OCI-LY1 (cell line): Measurements from ENCODE around the gene TLR4.

Experiments used
- H2AFZ ChIP-seq: fragments of 200-600 bp; sonication (generic), shearing (Covaris generic); 2 replicates; pipeline ENCODE4 v1.6.0; 2014; ENCODE audit warnings: antibody characterized with exemption, mild to moderate bottlenecking, low read length
- H3F3A ChIP-seq: fragments of 200-600 bp; sonication (generic), shearing (Covaris generic); 2 replicates; pipeline ENCODE4 v1.6.0; 2014; ENCODE audit warnings: mild to moderate bottlenecking, antibody characterized with exemption, low read length, moderate library complexity; ENCODE audit not compliant: insufficient read depth
- H3K27ac ChIP-seq: fragments of 200-600 bp; sonication (generic); 2 replicates; pipeline ENCODE4 v1.5.1; 2014; ENCODE audit warnings: low read length, mixed run types, mild to moderate bottlenecking, low read depth; ENCODE audit not compliant: poor library complexity, severe bottlenecking
- H3K27me3 ChIP-seq: fragments of 200-600 bp; sonication (generic); 2 replicates; pipeline ENCODE4 v1.6.0; 2014; ENCODE audit warnings: antibody characterized with exemption, mild to moderate bottlenecking, low read length, moderate library complexity; ENCODE audit not compliant: insufficient read depth
- H3K36me3 ChIP-seq: fragments of 200-600 bp; sonication (generic); 2 replicates; pipeline ENCODE4 v1.6.1; 2014; ENCODE audit warnings: mild to moderate bottlenecking, antibody characterized with exemption, low read length, moderate library complexity, mixed read lengths; ENCODE audit not compliant: insufficient read depth
- H3K4me1 ChIP-seq: fragments of 200-600 bp; sonication (generic); 2 replicates; pipeline ENCODE4 v1.5.1; 2014; ENCODE audit warnings: mild to moderate bottlenecking, low read length, moderate library complexity; ENCODE audit not compliant: insufficient read depth, severe bottlenecking
- H3K4me2 ChIP-seq: fragments of 200-600 bp; sonication (generic), shearing (Covaris generic); 2 replicates; pipeline ENCODE4 v1.6.1; 2014; ENCODE audit warnings: low read length
- H3K4me3 ChIP-seq: fragments of 200-600 bp; sonication (generic); 2 replicates; pipeline ENCODE4 v1.5.1; 2014; ENCODE audit warnings: low read length, low read depth, mild to moderate bottlenecking, mixed read lengths; ENCODE audit not compliant: poor library complexity, severe bottlenecking
- H3K79me2 ChIP-seq: fragments of 200-600 bp; shearing (Covaris generic); 2 replicates; pipeline ENCODE4 v1.6.1; 2016; ENCODE audit warnings: mixed run types, low read length, mixed read lengths; ENCODE audit not compliant: insufficient read depth
- H3K9ac ChIP-seq: fragments of 200-600 bp; sonication (generic), shearing (Covaris generic); 2 replicates; pipeline ENCODE4 v1.6.1; 2014; ENCODE audit warnings: mild to moderate bottlenecking, low read length, mixed read lengths
- H3K9me2 ChIP-seq: fragments of 200-600 bp; sonication (generic), shearing (Covaris generic); 2 replicates; pipeline ENCODE4 v1.6.1; 2014; ENCODE audit warnings: low read depth, mild to moderate bottlenecking, low read length, mixed read lengths
- H3K9me3 ChIP-seq: fragments of 200-600 bp; shearing (Covaris generic); 2 replicates; pipeline ENCODE4 v1.6.1; 2014; ENCODE audit warnings: low read length, mixed read lengths
- H4K20me1 ChIP-seq: fragments of 200-600 bp; sonication (generic), shearing (Covaris generic); 2 replicates; pipeline ENCODE4 v1.6.0; 2016; ENCODE audit warnings: mild to moderate bottlenecking, low read length; ENCODE audit not compliant: insufficient read depth
- EZH2 ChIP-seq: fragments of 200-600 bp; sonication (generic), shearing (Covaris generic); IDR thresholded peaks from 2 replicates; pipeline ENCODE4 v1.8.0; 2017; ENCODE audit warnings: borderline replicate concordance, mixed run types, mild to moderate bottlenecking, antibody characterized with exemption, low read length, moderate library complexity, mixed read lengths
- TF ChIP-seq, protein P1 (sequence below): fragments of 200-600 bp; sonication (generic), shearing (Covaris generic); IDR thresholded peaks from 2 replicates; pipeline ENCODE4 v1.5.1; 2017; ENCODE audit warnings: mild to moderate bottlenecking, antibody characterized with exemption, low read length, moderate library complexity, mixed read lengths

Gene TLR4

DNA sequence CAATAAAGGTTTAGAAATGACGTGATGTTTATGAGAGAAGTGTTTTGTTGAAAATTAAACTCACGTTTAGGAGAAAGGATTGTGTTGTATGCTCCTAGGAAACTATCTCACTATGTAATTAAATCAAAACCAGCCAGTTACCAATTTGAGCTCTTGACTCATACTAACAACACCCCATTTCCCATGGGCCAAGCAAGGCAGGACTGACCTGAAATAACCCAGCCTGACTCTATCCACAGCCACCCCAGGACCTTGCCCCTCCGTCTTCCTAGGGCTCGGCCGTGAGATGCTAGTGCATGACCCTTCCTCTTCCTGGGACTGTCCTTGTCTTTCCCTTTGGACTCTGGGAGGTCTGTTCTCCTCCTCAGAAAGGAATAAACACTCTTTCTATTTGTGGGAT, 16.4 kb downstream of the TLR4 start:
- no peak overlapping the region for H3K4me3 ChIP-seq
- H3K4me1 ChIP-seq = peaks cover 16% of the 10 kb centered on the region
- no peaks in the 10 kb centered on the region for H4K20me1 ChIP-seq
- TF ChIP-seq, protein P1, sequence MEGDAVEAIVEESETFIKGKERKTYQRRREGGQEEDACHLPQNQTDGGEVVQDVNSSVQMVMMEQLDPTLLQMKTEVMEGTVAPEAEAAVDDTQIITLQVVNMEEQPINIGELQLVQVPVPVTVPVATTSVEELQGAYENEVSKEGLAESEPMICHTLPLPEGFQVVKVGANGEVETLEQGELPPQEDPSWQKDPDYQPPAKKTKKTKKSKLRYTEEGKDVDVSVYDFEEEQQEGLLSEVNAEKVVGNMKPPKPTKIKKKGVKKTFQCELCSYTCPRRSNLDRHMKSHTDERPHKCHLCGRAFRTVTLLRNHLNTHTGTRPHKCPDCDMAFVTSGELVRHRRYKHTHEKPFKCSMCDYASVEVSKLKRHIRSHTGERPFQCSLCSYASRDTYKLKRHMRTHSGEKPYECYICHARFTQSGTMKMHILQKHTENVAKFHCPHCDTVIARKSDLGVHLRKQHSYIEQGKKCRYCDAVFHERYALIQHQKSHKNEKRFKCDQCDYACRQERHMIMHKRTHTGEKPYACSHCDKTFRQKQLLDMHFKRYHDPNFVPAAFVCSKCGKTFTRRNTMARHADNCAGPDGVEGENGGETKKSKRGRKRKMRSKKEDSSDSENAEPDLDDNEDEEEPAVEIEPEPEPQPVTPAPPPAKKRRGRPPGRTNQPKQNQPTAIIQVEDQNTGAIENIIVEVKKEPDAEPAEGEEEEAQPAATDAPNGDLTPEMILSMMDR = no peak
- no peak for TF ChIP-seq EZH2
- no peaks in the 10 kb centered on the region for H3K36me3 ChIP-seq
- H2AFZ ChIP-seq = no peak overlapping the region
- no peaks in the 10 kb centered on the region for H3K27me3 ChIP-seq
- no peak overlapping the region for H3K4me2 ChIP-seq
- no peak overlapping the region for H3K27ac ChIP-seq
- H3K9ac ChIP-seq = no peak overlapping the region
- no peaks in the 10 kb centered on the region for H3K9me3 ChIP-seq
- no peaks in the 10 kb centered on the region for H3K9me2 ChIP-seq
- H3K79me2 ChIP-seq = no peaks in the 10 kb centered on the region
- H3F3A ChIP-seq = no peaks in the 10 kb centered on the region

GRCh38 chr9:117720987-117721386, 16.8 kb downstream of the TLR4 start:
- no peak overlapping the region for H3K9ac ChIP-seq
- H3K4me1 ChIP-seq = peaks cover 16% of the 10 kb centered on the region
- H3K27ac ChIP-seq = no peak overlapping the region
- H3K4me3 ChIP-seq = no peak overlapping the region
- no peaks in the 10 kb centered on the region for H3K9me2 ChIP-seq
- no peaks in the 10 kb centered on the region for H4K20me1 ChIP-seq
- H3K4me2 ChIP-seq = no peak overlapping the region
- no peaks in the 10 kb centered on the region for H3F3A ChIP-seq
- H3K9me3 ChIP-seq = no peaks in the 10 kb centered on the region
- no peak overlapping the region for H2AFZ ChIP-seq
- no peaks in the 10 kb centered on the region for H3K79me2 ChIP-seq
- H3K27me3 ChIP-seq = no peaks in the 10 kb centered on the region
- H3K36me3 ChIP-seq = no peaks in the 10 kb centered on the region
- TF ChIP-seq, protein P1 = no peak
- no peak for TF ChIP-seq EZH2

- Histone ChIP-seq H4K20me1 (no peaks in the 10 kb centered on the region), H3K9me2 (no peaks in the 10 kb centered on the region), H3K4me3 (no peak overlapping the region), H3K4me2 (no peak overlapping the region), H3K27ac (no peak overlapping the region), H3K27me3 (no peaks in the 10 kb centered on the region), H3K36me3 (no peaks in the 10 kb centered on the region), H2AFZ (no peak overlapping the region), H3K9me3 (no peaks in the 10 kb centered on the region), H3K9ac (no peak overlapping the region), H3F3A (no peaks in the 10 kb centered on the region), H3K79me2 (no peaks in the 10 kb centered on the region), H3K4me1 (peaks cover 16% of the 10 kb centered on the region)
- TF ChIP-seq EZH2 = no peak
- TF ChIP-seq, protein P1 = no peak
These were observed 18.0 kb downstream of the TLR4 start for GRCh38 chr9:117722108-117722761.
